ENCODE data around the gene PER3. TPM values are rescaled to one million over a fixed set of nuclear protein-coding genes. Genes with fewer than 3 reads are reported as not detected.

Gene PER3
- total RNA-seq, 1 experiment from 2014 or later = 9.0 TPM

DNA sequence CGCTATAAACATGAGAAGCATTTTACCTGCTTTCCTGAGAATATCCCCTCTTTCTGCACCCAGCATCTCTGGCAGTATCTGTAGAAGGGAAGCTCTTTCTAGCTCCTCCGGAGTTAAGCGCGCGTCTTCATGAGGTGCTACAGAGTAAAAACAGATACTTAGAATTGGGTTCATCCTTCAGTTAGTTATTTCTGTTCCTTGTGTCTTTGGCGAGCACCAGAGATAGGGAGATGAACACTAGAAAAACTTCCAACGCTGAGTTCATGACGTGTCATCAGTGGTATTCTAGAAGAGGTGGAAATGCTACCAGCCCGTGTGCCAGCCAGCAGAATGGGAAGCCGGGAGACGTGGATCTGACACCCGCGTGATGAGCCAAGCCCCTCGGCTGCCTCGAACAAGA is 66.7 kb downstream of the PER3 start:
- H3K23ac ChIP-seq (ENCODE audit: insufficient read length, low read depth, low read length) = no peak overlapping the region
- no peak overlapping the region for H4K91ac ChIP-seq (ENCODE audit: insufficient read length, low read depth, low read length)

More for the DNA sequence above, 66.7 kb downstream of the PER3 start:
- no CpG with 5 or more reads among the region's 15 CpGs for WGBS (ENCODE audit: extremely low coverage, insufficient read length, low lambda C conversion rate)
- Mint-ChIP-seq H3K4me3 (no peak overlapping the region), H3K4me1 (peaks cover 9 to 11% of the 10 kb centered on the region in 2 experiments), H3K27me3 (ENCODE audit: low read depth) (peaks cover 5% of the 10 kb centered on the region), H3K9me3 (no peaks in the 10 kb centered on the region), H3K36me3 (ENCODE audit: insufficient read depth in 1 of 3, low read depth in 3 of 3) (no peaks in the 10 kb centered on the region), H3K27ac (no peak overlapping the region)
- Histone ChIP-seq H3K23me2 (ENCODE audit: insufficient read length, low read depth, low read length, poor library complexity, severe bottlenecking) (no peaks in the 10 kb centered on the region), H2BK12ac (ENCODE audit: insufficient read length, low read depth, low read length) (no peak overlapping the region), H3K4me1 (ENCODE audit: insufficient read depth, low read length) (no peaks in the 10 kb centered on the region), H3K4ac (ENCODE audit: low read depth, low read length) (no peak overlapping the region), H3K27me3 (ENCODE audit: insufficient read depth, low read length) (no peaks in the 10 kb centered on the region), H2AK5ac (ENCODE audit: insufficient read length, low read length) (no peak overlapping the region), H3K27ac (ENCODE audit: insufficient read length, low read depth, low read length) (no peak overlapping the region), H2AFZ (ENCODE audit: low read length) (no peak overlapping the region), H3K56ac (ENCODE audit: insufficient read length, low read depth, low read length) (no peak overlapping the region), H4K5ac (ENCODE audit: insufficient read length, low read depth, low read length) (no peak overlapping the region), H3K4me2 (ENCODE audit: insufficient read depth, insufficient read length, low read length) (no peak overlapping the region), H3K9me3 (ENCODE audit: control insufficient read depth, low read depth, low read length) (no peaks in the 10 kb centered on the region), H3K9ac (ENCODE audit: extremely low read depth, insufficient read length, low read length) (no peak overlapping the region), H4K20me1 (ENCODE audit: control insufficient read depth, insufficient read depth, insufficient read length) (no peaks in the 10 kb centered on the region), H3K79me2 (ENCODE audit: insufficient read depth, low read length) (no peaks in the 10 kb centered on the region), H3T11ph (ENCODE audit: low read length) (no peak overlapping the region), H2BK20ac (ENCODE audit: low read depth, low read length, poor library complexity, severe bottlenecking) (no peak overlapping the region), H3K18ac (ENCODE audit: insufficient read length, low read depth, low read length) (no peak overlapping the region), H3K14ac (ENCODE audit: insufficient read depth, low read length) (no peak overlapping the region), H2BK5ac (ENCODE audit: insufficient read length, low read length) (no peak overlapping the region), H2BK15ac (ENCODE audit: low read depth, low read length) (no peak overlapping the region), H4K8ac (replicated peaks; ENCODE audit: insufficient read length, low read depth, low read length) (no peak overlapping the region), H3K79me1 (ENCODE audit: insufficient read depth, low read depth, low read length, poor library complexity, severe bottlenecking) (no peaks in the 10 kb centered on the region), H2BK120ac (ENCODE audit: low read depth, low read length, poor library complexity, severe bottlenecking) (no peak overlapping the region)
- DNase-seq = no peak
- TF ChIP-seq, protein P1, sequence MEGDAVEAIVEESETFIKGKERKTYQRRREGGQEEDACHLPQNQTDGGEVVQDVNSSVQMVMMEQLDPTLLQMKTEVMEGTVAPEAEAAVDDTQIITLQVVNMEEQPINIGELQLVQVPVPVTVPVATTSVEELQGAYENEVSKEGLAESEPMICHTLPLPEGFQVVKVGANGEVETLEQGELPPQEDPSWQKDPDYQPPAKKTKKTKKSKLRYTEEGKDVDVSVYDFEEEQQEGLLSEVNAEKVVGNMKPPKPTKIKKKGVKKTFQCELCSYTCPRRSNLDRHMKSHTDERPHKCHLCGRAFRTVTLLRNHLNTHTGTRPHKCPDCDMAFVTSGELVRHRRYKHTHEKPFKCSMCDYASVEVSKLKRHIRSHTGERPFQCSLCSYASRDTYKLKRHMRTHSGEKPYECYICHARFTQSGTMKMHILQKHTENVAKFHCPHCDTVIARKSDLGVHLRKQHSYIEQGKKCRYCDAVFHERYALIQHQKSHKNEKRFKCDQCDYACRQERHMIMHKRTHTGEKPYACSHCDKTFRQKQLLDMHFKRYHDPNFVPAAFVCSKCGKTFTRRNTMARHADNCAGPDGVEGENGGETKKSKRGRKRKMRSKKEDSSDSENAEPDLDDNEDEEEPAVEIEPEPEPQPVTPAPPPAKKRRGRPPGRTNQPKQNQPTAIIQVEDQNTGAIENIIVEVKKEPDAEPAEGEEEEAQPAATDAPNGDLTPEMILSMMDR (conservative IDR thresholded peaks at IDR 0.05) = no peak

Measured in H9 (cell line).